HUDEP-2 (cell line): ENCODE measurements around the gene REEP6.
"Not testable (repeated sequence)": the region's sequence is repeated elsewhere in the genome, so short reads cannot be mapped to it uniquely, and the experiment has no call there.

ENCODE experiments used
- DNase-seq, 76 experiments: peaks; one replicate each; lab custom pipeline; 2025; ENCODE audit not compliant: unreplicated experiment in 76 of 76; lab: John Stamatoyannopoulos, UW

Gene REEP6

GRCh38 chr19:1522061-1522460 lies 31.1 kb downstream of the REEP6 start:
- no peak for DNase-seq

- no peak for DNase-seq
Measured at GRCh38 chr19:1522838-1523237, 31.9 kb downstream of the REEP6 start.

- DNase-seq = no peak
Measured at GRCh38 chr19:1523412-1524286, 32.7 kb downstream of the REEP6 start, which contains the start of gene PLK5. Gene PLK5 (plus strand): TSS chr19:1524077. CDS start chr19:1526997, 2,920 bp downstream.

GRCh38 chr19:1524287-1524971 lies 33.4 kb downstream of the REEP6 start:
- no peak for DNase-seq

GRCh38 chr19:1524972-1525325 lies 34.0 kb downstream of the REEP6 start:
- DNase-seq = peak in 3 of 76 experiments; percentile 16 to 24 (median 23)

GRCh38 chr19:1525343-1525742 lies 34.4 kb downstream of the REEP6 start:
- no peak for DNase-seq

- no peak for DNase-seq
Measured at GRCh38 chr19:1526066-1526778, 35.2 kb downstream of the REEP6 start.

- no peak for DNase-seq
Measured at GRCh38 chr19:1526979-1527649, 36.1 kb downstream of the REEP6 start.

GRCh38 chr19:1527650-1528309 lies 36.8 kb downstream of the REEP6 start:
- no peak for DNase-seq

- no peak for DNase-seq
Measured at GRCh38 chr19:1528596-1529429, 37.8 kb downstream of the REEP6 start.

GRCh38 chr19:1529430-1529816 lies 38.4 kb downstream of the REEP6 start:
- DNase-seq = no peak

- DNase-seq = not testable (repeated sequence)
Measured at GRCh38 chr19:1530856-1531255, 39.9 kb downstream of the REEP6 start.

- DNase-seq = no peak
Measured at GRCh38 chr19:1531587-1531986, 40.6 kb downstream of the REEP6 start.

- DNase-seq = no peak
Measured at GRCh38 chr19:1532003-1532402, 41.0 kb downstream of the REEP6 start.

- no peak for DNase-seq
Measured at GRCh38 chr19:1533510-1534150, 42.6 kb downstream of the REEP6 start.

GRCh38 chr19:1534972-1535371 lies 44.0 kb downstream of the REEP6 start:
- DNase-seq = no peak

- not testable (repeated sequence) for DNase-seq
Measured at GRCh38 chr19:1535699-1536098, 44.7 kb downstream of the REEP6 start.

GRCh38 chr19:1538978-1539377 lies 48.0 kb downstream of the REEP6 start:
- DNase-seq = no peak

GRCh38 chr19:1539749-1540148 lies 48.8 kb downstream of the REEP6 start:
- DNase-seq = not testable (repeated sequence)
